K562 (cell line): Measurements from ENCODE around the gene SLC5A11. TPM values are rescaled to one million over a fixed set of nuclear protein-coding genes. Genes with fewer than 3 reads are reported as not detected.

ENCODE experiments used
- CHD4 ChIP-seq: fragments of 200-600 bp; sonication (generic); IDR thresholded peaks from 3 replicates; pipeline ENCODE4 v1.6.1; 2012; ENCODE audit warnings: low read depth, mild to moderate bottlenecking, mixed read lengths, low read length, inconsistent platforms; ENCODE audit not compliant: insufficient read depth, insufficient replicate concordance, poor library complexity, severe bottlenecking
- ELF1 ChIP-seq: fragments of 200-800 bp; sonication (Bioruptor generic); IDR thresholded peaks from 2 replicates; pipeline ENCODE4 v1.6.1; 2016; ENCODE audit warnings: missing genetic modification characterization, missing compliant biosample characterization
- HNRNPH1 ChIP-seq: fragments of 200-400 bp; formaldehyde crosslinking; optimal IDR thresholded peaks from 2 replicates; pipeline ENCODE3; 2017; ENCODE audit warnings: low read depth, mild to moderate bottlenecking, low read length, moderate library complexity
- IRF9 ChIP-seq: fragments of 450-650 bp; IDR thresholded peaks from 2 replicates; pipeline ENCODE4 v1.6.1; 2016; ENCODE audit warnings: missing biosample characterization, missing genetic modification characterization
- MBD2 ChIP-seq: sonication (generic); IDR thresholded peaks from 2 replicates; pipeline ENCODE4 v1.6.1; 2016; ENCODE audit warnings: low read depth, borderline replicate concordance
- MEIS2 ChIP-seq: fragments of 450-650 bp; IDR thresholded peaks from 2 replicates; pipeline ENCODE4 v1.6.1; 2014; ENCODE audit warnings: mild to moderate bottlenecking; ENCODE audit not compliant: partially characterized antibody
- NCOA4 ChIP-seq: fragments of 450-650 bp; IDR thresholded peaks from 2 replicates; pipeline ENCODE4 v1.6.1; 2018; ENCODE audit warnings: mild to moderate bottlenecking; ENCODE audit not compliant: partially characterized antibody
- NFATC3 ChIP-seq: fragments of 450-650 bp; IDR thresholded peaks from 2 replicates; pipeline ENCODE4 v1.6.1; 2017; ENCODE audit warnings: mild to moderate bottlenecking
- NR2C1 ChIP-seq, 2 experiments: fragments of 450-650 bp; IDR thresholded peaks; 2 replicates each; pipeline ENCODE4 v1.6.1; 2017; ENCODE audit warnings: mild to moderate bottlenecking in 2 of 2, antibody characterized with exemption in 1 of 2, inconsistent platforms in 1 of 2, missing compliant biosample characterization in 1 of 2, missing genetic modification characterization in 1 of 2
- RBM15 ChIP-seq: fragments of 200-400 bp; formaldehyde crosslinking; IDR thresholded peaks from 2 replicates; pipeline ENCODE4 v1.6.1; 2018; ENCODE audit warnings: mild to moderate bottlenecking, low read length, moderate library complexity; ENCODE audit not compliant: insufficient read depth
- RFX1 ChIP-seq: fragments of 450-650 bp; IDR thresholded peaks from 2 replicates; pipeline ENCODE4 v1.6.1; 2016; ENCODE audit warnings: mild to moderate bottlenecking, moderate library complexity
- RFX7 ChIP-seq: fragments of 250-450 bp; sonication (Bioruptor Pico); IDR thresholded peaks from 2 replicates; pipeline ENCODE4 v1.5.1; 2021; ENCODE audit warnings: mild to moderate bottlenecking
- RUNX1 ChIP-seq: sonication (generic); IDR thresholded peaks from 2 replicates; pipeline ENCODE4 v1.6.1; 2016; ENCODE audit warnings: antibody characterized with exemption, low read depth
- SAP30 ChIP-seq: fragments of 200-600 bp; sonication (generic); IDR thresholded peaks from 2 replicates; pipeline ENCODE4 v1.6.1; 2012; ENCODE audit warnings: borderline replicate concordance, low read depth, mild to moderate bottlenecking, moderate library complexity, low read length, control low read depth, inconsistent platforms; ENCODE audit not compliant: insufficient read depth, poor library complexity, severe bottlenecking
- SIRT6 ChIP-seq: IDR thresholded peaks from one replicate; pipeline ENCODE4 v1.6.1; 2012; ENCODE audit warnings: low read depth, mild to moderate bottlenecking, control low read depth, inconsistent platforms, low read length, moderate library complexity
- SMC3 ChIP-seq: conservative IDR thresholded peaks from 2 replicates; pipeline ENCODE4 v1.6.1; 2011; ENCODE audit warnings: low read depth, low read length, improper control_type of control experiment; ENCODE audit not compliant: insufficient read depth
- SRSF3 ChIP-seq: fragments of 200-400 bp; formaldehyde crosslinking; IDR thresholded peaks from 2 replicates; pipeline ENCODE4 v1.6.1; 2016; ENCODE audit warnings: mild to moderate bottlenecking, low read length, moderate library complexity; ENCODE audit not compliant: insufficient read depth
- TBP ChIP-seq: optimal IDR thresholded peaks from 2 replicates; pipeline ENCODE3; 2011; ENCODE audit warnings: low read depth, low read length, improper control_type of control experiment
- TFAM ChIP-seq: fragments of 250-450 bp; sonication (Bioruptor Pico); conservative IDR thresholded peaks from 2 replicates; pipeline ENCODE4 v1.5.0; 2021; ENCODE audit warnings: mild to moderate bottlenecking, moderate library complexity
- THRA ChIP-seq: fragments of 450-650 bp; IDR thresholded peaks from 2 replicates; pipeline ENCODE4 v1.6.1; 2017; ENCODE audit warnings: mild to moderate bottlenecking, moderate library complexity
- XRCC3 ChIP-seq: fragments of 450-650 bp; IDR thresholded peaks from 2 replicates; pipeline ENCODE4 v1.6.1; 2017; ENCODE audit warnings: mild to moderate bottlenecking, moderate library complexity
- ZBTB2 ChIP-seq: fragments of 450-650 bp; IDR thresholded peaks from 2 replicates; pipeline ENCODE4 v1.6.1; 2016; ENCODE audit warnings: antibody characterized with exemption
- ZNF354B ChIP-seq: fragments of 250-450 bp; sonication (Bioruptor Pico); IDR thresholded peaks from 2 replicates; pipeline ENCODE4 v1.4.0; 2020
- ZNF445 ChIP-seq: fragments of 250-450 bp; sonication (Bioruptor Pico); IDR thresholded peaks from 2 replicates; pipeline ENCODE4 v1.4.0; 2020; ENCODE audit warnings: low read depth, mild to moderate bottlenecking, moderate library complexity
- polyA plus RNA-seq, 8 experiments: library from polyadenylated mRNA; depleted of rRNA in 4 of 8; stranded (reverse) in 5 of 8; unstranded in 3 of 8; fragments of >200 nt; fragmentation: Nextera tagmentation in 2 of 8; fragmentation: Illumina TruSeq in 1 of 8; extraction: Ambion mirVana in 2 of 8; extraction: Trizol in 1 of 8; gene quantifications; 2 replicates each; pipeline versions ENCODE4 v1.2.1 to v1.2.3, GENCODE V29; 2011 to 2014; ENCODE audit warnings: inconsistent platforms in 1 of 8, missing spikeins in 1 of 8
- total RNA-seq, 7 experiments: library from RNA; depleted of rRNA in 6 of 7; stranded (reverse); fragments of >200 nt in 6 of 7; fragmentation: Illumina TruSeq in 2 of 7; extraction: Trizol in 2 of 7; gene quantifications; 2 replicates each; pipeline versions ENCODE4 v1.2.1 to v1.2.3, GENCODE V29; 2011 to 2021; ENCODE audit warnings: low replicate concordance in 1 of 7
- TF ChIP-seq, protein P1 (sequence below): fragments of 450-650 bp; IDR thresholded peaks from 2 replicates; pipeline ENCODE4 v1.6.1; 2016

SLC5A11 gene
- total and polyA plus RNA-seq, 9 of the 15 experiments (the other 6 are each of a cell fraction or from before 2014, with no cell fraction given) = 0.04 to 0.25 (median 0.11) TPM; not detected in 3

GRCh38 chr16:24838554-24839266 lies 7.1 kb upstream of the SLC5A11 start (continued):
- TF ChIP-seq ZBTB2 (no peak; the same call in 1 of the 2 replicates), SIRT6 (no peak), RUNX1 (no peak), ZNF354B (CRISPR knock-in tag) (no peak), CHD4 (no peak), THRA (no peak), TFAM (CRISPR knock-in tag) (no peak), NR2C1 (IDR thresholded peaks at IDR 0.05) (no peak), NR2C1 (tag; IDR thresholded peaks at IDR 0.05) (no peak), TBP (no peak), SAP30 (no peak), MBD2 (peak; percentile 73; the same call in 1 of the 2 replicates), SRSF3 (no peak), RBM15 (no peak), RFX7 (no peak), MEIS2 (peak; percentile 7), NFATC3 (peak; percentile 95), SMC3 (no peak), ELF1 (peak; percentile 60), HNRNPH1 (no peak), ZNF445 (CRISPR knock-in tag) (no peak), NCOA4 (no peak), RFX1 (no peak), XRCC3 (no peak), IRF9 (tag) (no peak)
- TF ChIP-seq, protein P1, sequence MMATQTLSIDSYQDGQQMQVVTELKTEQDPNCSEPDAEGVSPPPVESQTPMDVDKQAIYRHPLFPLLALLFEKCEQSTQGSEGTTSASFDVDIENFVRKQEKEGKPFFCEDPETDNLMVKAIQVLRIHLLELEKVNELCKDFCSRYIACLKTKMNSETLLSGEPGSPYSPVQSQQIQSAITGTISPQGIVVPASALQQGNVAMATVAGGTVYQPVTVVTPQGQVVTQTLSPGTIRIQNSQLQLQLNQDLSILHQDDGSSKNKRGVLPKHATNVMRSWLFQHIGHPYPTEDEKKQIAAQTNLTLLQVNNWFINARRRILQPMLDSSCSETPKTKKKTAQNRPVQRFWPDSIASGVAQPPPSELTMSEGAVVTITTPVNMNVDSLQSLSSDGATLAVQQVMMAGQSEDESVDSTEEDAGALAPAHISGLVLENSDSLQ = 0 out of 2 replicates have a peak, but pooled peaks have one; percentile 12
